Spleen (tissue), 11 donors: ENCODE results near the gene ARID4B. TPM values are rescaled to one million over a fixed set of nuclear protein-coding genes. Genes with fewer than 3 reads are reported as not detected.

Experiments used
- DNase-seq: peaks from one replicate; pipeline ENCODE4 v3.0.0-alpha.2; 2020
- H3K27ac ChIP-seq, 8 donors: fragments of 200-600 bp; sonication (generic) in 7 of 8; 1 replicate in 4 of 8; 2 replicates in 4 of 8; pipeline versions ENCODE4 v1.5.0 to v1.8.0; 2016 to 2021; ENCODE audit warnings: inconsistent platforms in 4 of 8, mild to moderate bottlenecking in 4 of 8, moderate library complexity in 1 of 8
- H3K27me3 ChIP-seq, 7 donors: fragments of 200-600 bp; sonication (generic) in 6 of 7; replicated peaks in 1 of 7; 1 replicate in 4 of 7; 2 replicates in 3 of 7; pipeline versions ENCODE4 v1.5.0 to v1.8.0; 2016 to 2021; ENCODE audit warnings: inconsistent platforms in 3 of 7, mild to moderate bottlenecking in 1 of 7
- H3K36me3 ChIP-seq, 6 donors: fragments of 200-600 bp; sonication (generic) in 5 of 6; 1 replicate in 4 of 6; 2 replicates in 2 of 6; pipeline versions ENCODE4 v1.5.0 to v1.8.0; 2016 to 2021; ENCODE audit warnings: inconsistent platforms in 2 of 6
- H3K4me1 ChIP-seq, 6 donors: fragments of 200-600 bp; sonication (generic) in 5 of 6; 1 replicate in 3 of 6; 2 replicates in 3 of 6; pipeline versions ENCODE4 v1.5.0 to v1.8.0; 2016 to 2021; ENCODE audit warnings: inconsistent platforms in 3 of 6
- H3K4me3 ChIP-seq, 8 donors: fragments of 200-600 bp; sonication (generic) in 7 of 8; 1 replicate in 4 of 8; 2 replicates in 4 of 8; pipeline versions ENCODE4 v1.5.0 to v1.8.0; 2016 to 2021; ENCODE audit warnings: inconsistent platforms in 4 of 8, mild to moderate bottlenecking in 4 of 8, moderate library complexity in 2 of 8
- H3K9me3 ChIP-seq, 8 donors: fragments of 200-600 bp; sonication (generic) in 7 of 8; 1 replicate in 4 of 8; 2 replicates in 4 of 8; pipeline versions ENCODE4 v1.5.0 to v1.8.0; 2016 to 2021; ENCODE audit warnings: inconsistent platforms in 4 of 8
- CTCF ChIP-seq, 11 experiments: fragments of 200-600 bp in 7 of 11; fragments of 450-650 bp in 4 of 11; sonication (generic) in 4 of 11; IDR thresholded peaks in 8 of 11; conservative IDR thresholded peaks in 3 of 11; 1 replicate in 7 of 11; 2 replicates in 4 of 11; pipeline versions ENCODE4 v1.4.0 to v1.8.0; 2016 to 2021; ENCODE audit warnings: antibody characterized with exemption in 11 of 11, inconsistent platforms in 4 of 11, mild to moderate bottlenecking in 1 of 11
- POLR2A ChIP-seq, 3 donors: fragments of 450-650 bp; IDR thresholded peaks; one replicate each; pipeline ENCODE4 v1.5.1; 2017; ENCODE audit warnings: antibody characterized with exemption in 3 of 3, mild to moderate bottlenecking in 1 of 3
- POLR2AphosphoS5 ChIP-seq, 3 donors: sonication (generic); formaldehyde crosslinking; IDR thresholded peaks; one replicate each; pipeline ENCODE4 v1.5.1; 2017; ENCODE audit warnings: antibody characterized with exemption in 3 of 3
- whole genome bisulfite sequencing, 5 donors: extraction: QIAGEN DNeasy Blood & Tissue Kit in 3 of 5; methylation state at CpG; one replicate each; pipeline versions ENCODE4 v1.1.5 to v1.1.7; 2013 to 2018; 5-methylcytosine and 5-hydroxymethylcytosine counted together
- intact Hi-C: fragments of 100-400 bp; cut with DNase I; formaldehyde crosslinking; loops from one replicate; pipeline ENCODE4 v1.15.0; 2023; ENCODE audit warnings: low total_unique reads
- polyA plus RNA-seq, 3 donors: library from polyadenylated mRNA; stranded (reverse); fragments of 200-250 nt; gene quantifications; one replicate each; pipeline ENCODE4 v1.2.1, GENCODE V29; 2013
- total RNA-seq, 7 donors: library from RNA; depleted of rRNA in 3 of 7; stranded (reverse); fragments of >200 nt in 3 of 7; fragmentation: NEBNext Ultra II Directional in 4 of 7; extraction: Animal tissue kit (Norgen Biotek cat#: 25700) in 4 of 7; gene quantifications; one replicate each; pipeline versions ENCODE4 v1.1.0 to v1.2.1, GENCODE V29; 2016 to 2021
- donor health status: healthy with polysubstance abuse.
- donor health status: DM: no; HTN: no; CAD: no; lungs with moderate emphysema.
- donor health status: DM: no; HTN: no; CAD: no.
- donor health status: Bipolar disorder and iron deficiency.
- donor health status: healthy.
- donor health status: DM: no; HTN: no; CAD: no.
- donor health status: DM: yes; HTN: yes; CAD: no.

Gene ARID4B
- total and polyA plus RNA-seq, 10 donors, result 13.2 to 82.0 (median 65.6) TPM

- H3K4me1 ChIP-seq, result no peaks in the 10 kb centered on the region
- no peak overlapping the region for H3K27ac ChIP-seq
- H3K27me3 ChIP-seq, result no peaks in the 10 kb centered on the region
- no peaks in the 10 kb centered on the region for H3K9me3 ChIP-seq
- intact Hi-C loops, result no loop called here
- 92 to 95% (median 93%) methylated on average over 4 of the region's 4 CpGs for WGBS, 5 donors
- peaks cover 0 to 94% (median 27%) of the 10 kb centered on the region in 6 donors for H3K36me3 ChIP-seq
- TF ChIP-seq POLR2A (IDR thresholded peaks at IDR 0.05), result no peak
- no peak for TF ChIP-seq POLR2AphosphoS5 (IDR thresholded peaks at IDR 0.05)
- TF ChIP-seq CTCF (IDR thresholded peaks at IDR 0.05 in 8 of 11, conservative IDR thresholded peaks at IDR 0.05 in 3 of 11), result no peak
- DNase-seq, result no peak
- H3K4me3 ChIP-seq, result no peak overlapping the region
These were observed 140.7 kb downstream of the ARID4B start for GRCh38 chr1:235187316-235187715.

GRCh38 chr1:235181561-235182245 is 146.3 kb downstream of the ARID4B start:
- no peaks in the 10 kb centered on the region for H3K9me3 ChIP-seq
- no peaks in the 10 kb centered on the region for H3K27me3 ChIP-seq
- no peak overlapping the region for H3K4me3 ChIP-seq
- H3K4me1 ChIP-seq, result peaks cover 0 to 7% (median 2%) of the 10 kb centered on the region in 6 donors
- H3K36me3 ChIP-seq, result peaks cover 0 to 93% (median 34%) of the 10 kb centered on the region in 6 donors
- TF ChIP-seq CTCF (IDR thresholded peaks at IDR 0.05 in 8 of 11, conservative IDR thresholded peaks at IDR 0.05 in 3 of 11) (no peak), POLR2AphosphoS5 (IDR thresholded peaks at IDR 0.05) (no peak), POLR2A (IDR thresholded peaks at IDR 0.05) (no peak)
- no peak for DNase-seq
- WGBS, 5 donors, result 81 to 93% (median 92%) methylated on average over 8 of the region's 8 CpGs
- peak overlapping the region in 1 of 8 donors; percentile 14 for H3K27ac ChIP-seq
- intact Hi-C loops, result no loop called here

GRCh38 chr1:235180916-235181460 is 147.0 kb downstream of the ARID4B start:
- Histone ChIP-seq H3K36me3 (peaks cover 0 to 93% (median 39%) of the 10 kb centered on the region in 6 donors), H3K9me3 (no peaks in the 10 kb centered on the region), H3K27ac (no peak overlapping the region), H3K4me3 (no peak overlapping the region), H3K4me1 (peaks cover 0 to 7% (median 2%) of the 10 kb centered on the region in 6 donors), H3K27me3 (no peaks in the 10 kb centered on the region)
- 94 to 100% (median 95%) methylated on average over 5 of the region's 5 CpGs for WGBS, 5 donors
- intact Hi-C loops, result no loop called here
- no peak for DNase-seq
- TF ChIP-seq POLR2A (IDR thresholded peaks at IDR 0.05), result no peak
- TF ChIP-seq POLR2AphosphoS5 (IDR thresholded peaks at IDR 0.05), result no peak
- no peak for TF ChIP-seq CTCF (IDR thresholded peaks at IDR 0.05 in 8 of 11, conservative IDR thresholded peaks at IDR 0.05 in 3 of 11)

GRCh38 chr1:235176486-235176885 is 151.5 kb downstream of the ARID4B start:
- intact Hi-C loops, result no loop called here
- TF ChIP-seq POLR2A (IDR thresholded peaks at IDR 0.05) (no peak), CTCF (IDR thresholded peaks at IDR 0.05 in 8 of 11, conservative IDR thresholded peaks at IDR 0.05 in 3 of 11) (no peak), POLR2AphosphoS5 (IDR thresholded peaks at IDR 0.05) (peak in 1 of 3 donors; percentile 42)
- WGBS, 5 donors, result 88 to 98% (median 95%) methylated on average over 6 to 7 of the region's 7 CpGs
- Histone ChIP-seq H3K4me1 (peaks cover 0 to 7% (median 2%) of the 10 kb centered on the region in 6 donors), H3K36me3 (peaks cover 0 to 93% (median 59%) of the 10 kb centered on the region in 6 donors), H3K27me3 (no peaks in the 10 kb centered on the region), H3K4me3 (no peak overlapping the region), H3K27ac (no peak overlapping the region), H3K9me3 (no peaks in the 10 kb centered on the region)
- DNase-seq, result no peak
